Calu3 (cell line): ENCODE results near the gene CTCF. TPM values are rescaled to one million over a fixed set of nuclear protein-coding genes. Genes with fewer than 3 reads are reported as not detected.
A peak's percentile ranks its signal among the peaks of the same experiment; 100 is the strongest.
"Not testable (repeated sequence)": the region's sequence is repeated elsewhere in the genome, so short reads cannot be mapped to it uniquely, and the experiment has no call there.

ENCODE experiments used
- BruUV-seq: library from RNA; stranded (reverse); fragments of 400-500 nt; replicated peaks from 2 replicates; lab custom pipeline; 2021; lab: Mats Ljungman, UMichigan
- CTCF ChIA-PET: fragments of 300-600 bp; sonication (Branson Sonifier 250); formaldehyde crosslinking; loops from one replicate; lab custom pipeline; 2022; ENCODE audit warnings: antibody characterized with exemption; lab: Charles Lee
- DNase-seq: peaks from one replicate; pipeline ENCODE4 v3.0.0; 2022
- H3K27ac Mint-ChIP-seq: one replicate; pipeline ENCODE4 v1.8.0; 2022; ENCODE audit warnings: mixed read lengths; ENCODE audit not compliant: unreplicated experiment
- H3K27me3 Mint-ChIP-seq: one replicate; pipeline ENCODE4 v1.8.0; 2022; ENCODE audit warnings: mixed read lengths; ENCODE audit not compliant: unreplicated experiment
- H3K36me3 Mint-ChIP-seq: one replicate; pipeline ENCODE4 v1.8.0; 2022; ENCODE audit warnings: mild to moderate bottlenecking, moderate library complexity, mixed read lengths; ENCODE audit not compliant: insufficient read depth, unreplicated experiment
- H3K4me1 Mint-ChIP-seq: one replicate; pipeline ENCODE4 v1.8.0; 2022; ENCODE audit warnings: mild to moderate bottlenecking, low read depth, mixed read lengths; ENCODE audit not compliant: unreplicated experiment
- H3K4me3 Mint-ChIP-seq: one replicate; pipeline ENCODE4 v1.8.0; 2022; ENCODE audit warnings: mild to moderate bottlenecking, low read depth, moderate library complexity, mixed read lengths; ENCODE audit not compliant: unreplicated experiment
- H3K9me3 Mint-ChIP-seq: one replicate; pipeline ENCODE4 v1.8.0; 2022; ENCODE audit warnings: low read depth, mixed read lengths; ENCODE audit not compliant: unreplicated experiment
- CTCF ChIP-seq: fragments of 200-600 bp; IDR thresholded peaks from one replicate; pipeline ENCODE4 v1.8.0; 2022; ENCODE audit warnings: antibody characterized with exemption; ENCODE audit not compliant: unreplicated experiment
- intact Hi-C: fragments of 100-400 bp; cut with micrococcal nuclease; formaldehyde crosslinking; loops from one replicate; pipeline ENCODE4 v1.10.0; 2022; ENCODE audit not compliant: unreplicated experiment
- total RNA-seq: library from RNA; stranded (reverse); gene quantifications from 2 replicates; pipeline ENCODE4 v1.2.3, GENCODE V29; 2022

The CTCF gene
- total RNA-seq, 1 experiment from 2014 or later: 52.1 TPM

GRCh38 chr16:67533024-67533560, 29.2 kb upstream of the CTCF start:
- CTCF ChIA-PET: interaction anchor here (0.6 to 1.5 kb wide), 2 partner anchors 12 to 479 kb away, joined by 3 to 5 read pairs; no protein-coding TSS in a partner anchor
- H3K4me1 Mint-ChIP-seq: peaks cover 50% of the 10 kb centered on the region
- TF ChIP-seq CTCF: no peak
- H3K27ac Mint-ChIP-seq: no peak overlapping the region
- intact Hi-C loops: no loop called here
- H3K9me3 Mint-ChIP-seq: no peaks in the 10 kb centered on the region
- H3K36me3 Mint-ChIP-seq: peaks cover 53% of the 10 kb centered on the region
- no peaks in the 10 kb centered on the region for H3K27me3 Mint-ChIP-seq
- DNase-seq: no peak
- H3K4me3 Mint-ChIP-seq: no peak overlapping the region
- BruUV-seq: no TSS peak

GRCh38 chr16:67533987-67534386, 28.3 kb upstream of the CTCF start:
- H3K9me3 Mint-ChIP-seq, H3K27ac Mint-ChIP-seq, intact Hi-C loops, H3K27me3 Mint-ChIP-seq, BruUV-seq, DNase-seq, H3K4me3 Mint-ChIP-seq: not testable (repeated sequence)
- peaks cover 60% of the 10 kb centered on the region for H3K36me3 Mint-ChIP-seq
- CTCF ChIA-PET: interaction anchor here (0.6 to 0.8 kb wide), 3 partner anchors 13 to 67 kb away, joined by 5 to 8 read pairs (median 6); no protein-coding TSS in a partner anchor
- H3K4me1 Mint-ChIP-seq: peaks cover 50% of the 10 kb centered on the region

GRCh38 chr16:67534431-67534830, 27.9 kb upstream of the CTCF start:
- Mint-ChIP-seq H3K36me3 (peaks cover 60% of the 10 kb centered on the region), H3K27ac (no peak overlapping the region), H3K9me3 (no peaks in the 10 kb centered on the region), H3K4me3 (no peak overlapping the region), H3K27me3 (no peaks in the 10 kb centered on the region), H3K4me1 (peaks cover 50% of the 10 kb centered on the region)
- DNase-seq: no peak
- intact Hi-C loops: no loop called here
- no TSS peak for BruUV-seq
- no peak for TF ChIP-seq CTCF
- CTCF ChIA-PET: interaction anchor here (0.7 to 0.8 kb wide), 2 partner anchors 13 to 57 kb away, joined by 5 to 6 read pairs; no protein-coding TSS in a partner anchor

GRCh38 chr16:67535201-67535600, 27.1 kb upstream of the CTCF start:
- Mint-ChIP-seq H3K9me3 (no peaks in the 10 kb centered on the region), H3K27ac (no peak overlapping the region), H3K4me1 (peaks cover 50% of the 10 kb centered on the region), H3K27me3 (no peaks in the 10 kb centered on the region), H3K4me3 (no peak overlapping the region), H3K36me3 (peaks cover 53% of the 10 kb centered on the region)
- no peak for DNase-seq
- no TSS peak for BruUV-seq
- no peak for TF ChIP-seq CTCF
- CTCF ChIA-PET: interaction anchor here (0.5 to 1.0 kb wide), 2 partner anchors 14 to 43 kb away, joined by 3 to 5 read pairs; no protein-coding TSS in a partner anchor
- intact Hi-C loops: no loop called here

- H3K36me3 Mint-ChIP-seq: peaks cover 54% of the 10 kb centered on the region
- BruUV-seq: no TSS peak
- TF ChIP-seq CTCF: no peak
- peak; percentile 66 for DNase-seq
- peaks cover 55% of the 10 kb centered on the region for H3K4me1 Mint-ChIP-seq
- H3K27ac Mint-ChIP-seq: peak overlapping the region; percentile 47
- peak overlapping the region; percentile 69 for H3K4me3 Mint-ChIP-seq
- H3K9me3 Mint-ChIP-seq: no peaks in the 10 kb centered on the region
- CTCF ChIA-PET: interaction anchor here (0.9 to 1.9 kb wide), 5 partner anchors 8 to 16 kb away, joined by 3 to 11 read pairs (median 4); partner anchors contain the start of gene RIPOR1
- H3K27me3 Mint-ChIP-seq: no peaks in the 10 kb centered on the region
- intact Hi-C loops: no loop called here
Measured at GRCh38 chr16:67537270-67537635, 25.1 kb upstream of the CTCF start.
